Breast epithelium (tissue), 4 donors: ENCODE measurements around the gene MACROD2. TPM values are rescaled to one million over a fixed set of nuclear protein-coding genes. Genes with fewer than 3 reads are reported as not detected.

ENCODE experiments used
- DNase-seq, 2 donors: peaks; one replicate each; pipeline ENCODE4 v3.0.0-alpha.2; 2019; ENCODE audit warnings: low spot score in 2 of 2
- H3K27ac ChIP-seq, 2 donors: fragments of 200-600 bp; sonication (generic) in 1 of 2; one replicate each; pipeline ENCODE4 v1.5.1; 2016 to 2019; ENCODE audit warnings: mild to moderate bottlenecking in 1 of 2
- H3K27me3 ChIP-seq, 2 donors: fragments of 200-600 bp; sonication (generic) in 1 of 2; one replicate each; pipeline versions ENCODE4 v1.5.1 to v1.6.0; 2017 to 2019; ENCODE audit warnings: control low read depth in 1 of 2, mild to moderate bottlenecking in 1 of 2
- H3K36me3 ChIP-seq: fragments of 200-600 bp; one replicate; pipeline ENCODE4 v1.5.1; 2019
- H3K4me1 ChIP-seq, 2 donors: fragments of 200-600 bp; sonication (generic); one replicate each; pipeline ENCODE4 v1.5.1; 2016 to 2019; ENCODE audit warnings: control low read depth in 1 of 2
- H3K4me3 ChIP-seq, 3 donors: fragments of 200-600 bp; sonication (generic); 1 replicate in 2 of 3; 2 replicates in 1 of 3; pipeline ENCODE4 v1.5.1; 2016 to 2019; ENCODE audit warnings: mild to moderate bottlenecking in 3 of 3, moderate library complexity in 2 of 3
- H3K9me3 ChIP-seq, 2 donors: fragments of 200-600 bp; sonication (generic) in 1 of 2; one replicate each; pipeline ENCODE4 v1.5.1; 2016 to 2019; ENCODE audit warnings: control low read depth in 1 of 2
- CTCF ChIP-seq, 3 donors: fragments of 450-650 bp; IDR thresholded peaks; one replicate each; pipeline ENCODE4 v1.5.1; 2016 to 2017; ENCODE audit warnings: antibody characterized with exemption in 3 of 3, mild to moderate bottlenecking in 3 of 3, moderate library complexity in 3 of 3
- POLR2A ChIP-seq: fragments of 450-650 bp; IDR thresholded peaks from one replicate; pipeline ENCODE4 v1.6.1; 2016; ENCODE audit warnings: antibody characterized with exemption, mild to moderate bottlenecking, moderate library complexity
- POLR2AphosphoS5 ChIP-seq, 3 donors: sonication (generic); formaldehyde crosslinking; IDR thresholded peaks; one replicate each; pipeline ENCODE4 v1.6.1; 2017; ENCODE audit warnings: antibody characterized with exemption in 3 of 3
- intact Hi-C: fragments of 100-400 bp; cut with DNase I; formaldehyde crosslinking; loops from one replicate; pipeline ENCODE4 v1.15.1; 2023; ENCODE audit warnings: low total_unique reads
- total RNA-seq, 3 donors: library from RNA; depleted of rRNA; stranded (reverse); fragments of >200 nt; gene quantifications; one replicate each; pipeline ENCODE4 v1.1.0, GENCODE V29; 2016

The MACROD2 gene
- total RNA-seq, 3 donors from 2014 or later, result 6.7 to 26.8 (median 8.8) TPM

GRCh38 chr20:15451241-15451640, 1455.9 kb downstream of the MACROD2 start:
- Histone ChIP-seq H3K27ac (no peak overlapping the region), H3K9me3 (no peaks in the 10 kb centered on the region), H3K4me3 (no peak overlapping the region), H3K36me3 (no peaks in the 10 kb centered on the region), H3K4me1 (no peaks in the 10 kb centered on the region), H3K27me3 (no peaks in the 10 kb centered on the region)
- TF ChIP-seq POLR2A, result no peak
- no peak for TF ChIP-seq CTCF (IDR thresholded peaks at IDR 0.05)
- TF ChIP-seq POLR2AphosphoS5 (IDR thresholded peaks at IDR 0.05), result no peak
- DNase-seq, result no peak
- intact Hi-C loops, result no loop called here

GRCh38 chr20:15455279-15455678, 1460.0 kb downstream of the MACROD2 start:
- Histone ChIP-seq H3K36me3 (no peaks in the 10 kb centered on the region), H3K9me3 (no peaks in the 10 kb centered on the region), H3K4me3 (no peak overlapping the region), H3K27me3 (no peaks in the 10 kb centered on the region), H3K27ac (no peak overlapping the region), H3K4me1 (no peaks in the 10 kb centered on the region)
- TF ChIP-seq POLR2AphosphoS5 (IDR thresholded peaks at IDR 0.05) (no peak), POLR2A (no peak), CTCF (IDR thresholded peaks at IDR 0.05) (no peak)
- DNase-seq, result no peak
- intact Hi-C loops, result no loop called here

GRCh38 chr20:15461938-15462337, 1466.6 kb downstream of the MACROD2 start:
- DNase-seq, result no peak
- Histone ChIP-seq H3K27me3 (no peaks in the 10 kb centered on the region), H3K4me3 (no peak overlapping the region), H3K36me3 (no peaks in the 10 kb centered on the region), H3K9me3 (no peaks in the 10 kb centered on the region), H3K4me1 (no peaks in the 10 kb centered on the region), H3K27ac (no peak overlapping the region)
- intact Hi-C loops, result no loop called here
- TF ChIP-seq CTCF (IDR thresholded peaks at IDR 0.05), result no peak
- no peak for TF ChIP-seq POLR2AphosphoS5 (IDR thresholded peaks at IDR 0.05)
- TF ChIP-seq POLR2A, result no peak

GRCh38 chr20:15475483-15475882, 1480.2 kb downstream of the MACROD2 start:
- DNase-seq, result no peak
- TF ChIP-seq CTCF (IDR thresholded peaks at IDR 0.05), result no peak
- TF ChIP-seq POLR2AphosphoS5 (IDR thresholded peaks at IDR 0.05), result no peak
- TF ChIP-seq POLR2A, result no peak
- intact Hi-C loops, result no loop called here
- no peak overlapping the region for H3K27ac ChIP-seq
- H3K4me1 ChIP-seq, result no peaks in the 10 kb centered on the region
- H3K9me3 ChIP-seq, result no peaks in the 10 kb centered on the region
- H3K36me3 ChIP-seq, result no peaks in the 10 kb centered on the region
- no peaks in the 10 kb centered on the region for H3K27me3 ChIP-seq
- H3K4me3 ChIP-seq, result no peak overlapping the region

GRCh38 chr20:15476186-15476585, 1480.9 kb downstream of the MACROD2 start:
- no peak overlapping the region for H3K4me3 ChIP-seq
- H3K27me3 ChIP-seq, result no peaks in the 10 kb centered on the region
- intact Hi-C loops, result loop anchor here (2.0 kb wide), 1 partner anchor 69 kb away; no protein-coding TSS in a partner anchor
- H3K27ac ChIP-seq, result no peak overlapping the region
- TF ChIP-seq POLR2AphosphoS5 (IDR thresholded peaks at IDR 0.05) (no peak), CTCF (IDR thresholded peaks at IDR 0.05) (no peak), POLR2A (no peak)
- no peaks in the 10 kb centered on the region for H3K4me1 ChIP-seq
- DNase-seq, result no peak
- no peaks in the 10 kb centered on the region for H3K9me3 ChIP-seq
- H3K36me3 ChIP-seq, result no peaks in the 10 kb centered on the region
